Stimulated activated naive B cell treated with anti-CD40 and anti-IgM and Interleukin-4, amounts not matched to agents 10 μg/mL and 1 μg/mL and 100 μg/mL, for 72 hours (primary cell): ENCODE results near the gene FEM1B.

Experiments
- ATAC-seq, 2 donors: fragments of 150-1000 bp; cut with Tn5 transposase; replicated peaks; 2 replicates each; pipeline ENCODE4 v1.10.0; 2021; ENCODE audit warnings: moderate library complexity in 1 of 2
- DNase-seq: peaks from one replicate; pipeline ENCODE4 v3.0.0; 2021
- H3K27ac Mint-ChIP-seq: one replicate; pipeline ENCODE4 v1.8.0; 2022; ENCODE audit warnings: mild to moderate bottlenecking, mixed read lengths
- H3K27me3 Mint-ChIP-seq, 2 donors: one replicate each; pipeline ENCODE4 v1.8.0; 2022; ENCODE audit warnings: mixed read lengths in 2 of 2
- H3K36me3 Mint-ChIP-seq, 2 donors: one replicate each; pipeline ENCODE4 v1.8.0; 2022; ENCODE audit warnings: mixed read lengths in 2 of 2, mild to moderate bottlenecking in 1 of 2
- H3K4me1 Mint-ChIP-seq, 2 donors: one replicate each; pipeline ENCODE4 v1.8.0; 2022; ENCODE audit warnings: mixed read lengths in 2 of 2, mild to moderate bottlenecking in 1 of 2
- H3K4me3 Mint-ChIP-seq, 2 donors: one replicate each; pipeline ENCODE4 v1.8.0; 2022; ENCODE audit warnings: mild to moderate bottlenecking in 2 of 2, mixed read lengths in 2 of 2, moderate library complexity in 1 of 2
- H3K9me3 Mint-ChIP-seq, 2 donors: one replicate each; pipeline ENCODE4 v1.8.0; 2022; ENCODE audit warnings: mixed read lengths in 2 of 2, mild to moderate bottlenecking in 1 of 2

Gene FEM1B

DNA sequence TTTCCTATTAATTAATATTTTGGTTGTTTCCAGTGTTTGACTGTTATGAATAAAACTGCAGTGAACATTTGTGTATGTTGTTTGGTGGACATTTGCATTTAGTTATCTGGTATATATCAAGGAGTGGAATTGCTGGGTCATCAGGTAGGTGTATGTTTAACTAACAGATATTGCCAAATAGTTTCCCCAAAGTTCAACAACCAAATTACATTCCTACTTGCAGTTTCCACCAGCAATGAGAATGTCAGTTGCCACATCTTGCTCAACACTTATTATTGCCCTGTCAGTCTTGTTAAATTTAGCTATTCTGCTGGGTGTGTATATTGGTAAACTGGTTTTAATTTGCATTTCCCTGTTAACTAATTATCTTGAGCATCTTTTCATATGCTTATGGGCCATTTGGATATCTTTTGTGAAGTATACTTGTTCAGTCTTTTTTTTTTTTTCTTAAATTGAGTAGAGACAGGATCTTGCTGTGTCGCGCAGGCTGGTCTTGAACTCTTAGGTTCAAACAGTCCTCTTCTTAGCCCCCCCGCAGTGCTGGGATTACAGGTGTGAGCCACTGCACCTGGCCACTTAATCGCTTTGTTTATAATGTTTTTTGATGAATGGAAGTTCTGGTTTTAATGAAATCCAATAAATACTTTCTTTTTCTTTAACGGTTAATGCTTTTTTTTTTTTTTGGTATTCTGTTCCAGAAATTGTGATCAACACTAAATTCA lies 7.9 kb downstream of the FEM1B start:
- no peak overlapping the region for H3K4me3 Mint-ChIP-seq
- peaks cover 2 to 4% of the 10 kb centered on the region in 2 donors for H3K9me3 Mint-ChIP-seq
- no peaks in the 10 kb centered on the region for H3K27me3 Mint-ChIP-seq
- DNase-seq (no peak), ATAC-seq (no peak)
- peaks cover 25 to 43% of the 10 kb centered on the region in 2 donors for H3K4me1 Mint-ChIP-seq
- H3K36me3 Mint-ChIP-seq = peaks cover 32 to 46% of the 10 kb centered on the region in 2 donors
- H3K27ac Mint-ChIP-seq = no peak overlapping the region

DNA sequence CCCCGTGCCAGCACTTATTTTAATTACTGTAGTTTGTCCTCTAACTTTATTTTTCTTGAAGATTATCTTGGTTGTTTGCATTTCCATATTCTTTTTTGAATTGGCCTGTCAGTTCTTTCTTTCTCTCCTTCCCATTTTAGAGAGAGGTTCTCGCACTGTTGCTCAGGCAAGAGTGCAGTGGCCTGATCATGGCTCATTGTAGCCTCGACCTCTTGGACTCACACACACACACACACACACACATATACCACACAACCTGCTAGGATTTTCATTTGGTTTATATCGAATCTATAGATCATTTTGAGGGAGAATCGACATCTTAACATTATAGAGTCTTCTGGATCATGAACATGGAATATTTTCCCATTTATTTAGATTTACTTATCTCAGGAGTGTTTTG lies 8.7 kb downstream of the FEM1B start:
- no peaks in the 10 kb centered on the region for H3K27me3 Mint-ChIP-seq
- ATAC-seq (no peak), DNase-seq (no peak)
- peaks cover 2 to 4% of the 10 kb centered on the region in 2 donors for H3K9me3 Mint-ChIP-seq
- no peak overlapping the region for H3K27ac Mint-ChIP-seq
- no peak overlapping the region for H3K4me3 Mint-ChIP-seq
- H3K4me1 Mint-ChIP-seq = peaks cover 23 to 39% of the 10 kb centered on the region in 2 donors
- peaks cover 34 to 48% of the 10 kb centered on the region in 2 donors for H3K36me3 Mint-ChIP-seq

GRCh38 chr15:68289057-68289456 lies 11.5 kb downstream of the FEM1B start:
- DNase-seq (no peak), ATAC-seq (no peak)
- Mint-ChIP-seq H3K27ac (no peak overlapping the region), H3K9me3 (peaks cover 2 to 4% of the 10 kb centered on the region in 2 donors), H3K36me3 (peaks cover 29 to 45% of the 10 kb centered on the region in 2 donors), H3K4me3 (no peak overlapping the region), H3K27me3 (no peaks in the 10 kb centered on the region), H3K4me1 (peaks cover 15 to 27% of the 10 kb centered on the region in 2 donors)

GRCh38 chr15:68289621-68290352 lies 12.2 kb downstream of the FEM1B start:
- Mint-ChIP-seq H3K27ac (no peak overlapping the region), H3K9me3 (peaks cover 1 to 2% of the 10 kb centered on the region in 2 donors), H3K36me3 (peaks cover 27 to 41% of the 10 kb centered on the region in 2 donors), H3K4me1 (peaks cover 15 to 25% of the 10 kb centered on the region in 2 donors), H3K27me3 (no peaks in the 10 kb centered on the region), H3K4me3 (no peak overlapping the region)
- no peak for DNase-seq
- ATAC-seq = no peak

- peaks cover 21 to 36% of the 10 kb centered on the region in 2 donors for H3K36me3 Mint-ChIP-seq
- ATAC-seq (no peak), DNase-seq (no peak)
- H3K27me3 Mint-ChIP-seq = no peaks in the 10 kb centered on the region
- H3K4me3 Mint-ChIP-seq = no peak overlapping the region
- no peaks in the 10 kb centered on the region for H3K9me3 Mint-ChIP-seq
- H3K27ac Mint-ChIP-seq = no peak overlapping the region
- peaks cover 11 to 16% of the 10 kb centered on the region in 2 donors for H3K4me1 Mint-ChIP-seq
These were observed 13.2 kb downstream of the FEM1B start for GRCh38 chr15:68290715-68291114.

DNA sequence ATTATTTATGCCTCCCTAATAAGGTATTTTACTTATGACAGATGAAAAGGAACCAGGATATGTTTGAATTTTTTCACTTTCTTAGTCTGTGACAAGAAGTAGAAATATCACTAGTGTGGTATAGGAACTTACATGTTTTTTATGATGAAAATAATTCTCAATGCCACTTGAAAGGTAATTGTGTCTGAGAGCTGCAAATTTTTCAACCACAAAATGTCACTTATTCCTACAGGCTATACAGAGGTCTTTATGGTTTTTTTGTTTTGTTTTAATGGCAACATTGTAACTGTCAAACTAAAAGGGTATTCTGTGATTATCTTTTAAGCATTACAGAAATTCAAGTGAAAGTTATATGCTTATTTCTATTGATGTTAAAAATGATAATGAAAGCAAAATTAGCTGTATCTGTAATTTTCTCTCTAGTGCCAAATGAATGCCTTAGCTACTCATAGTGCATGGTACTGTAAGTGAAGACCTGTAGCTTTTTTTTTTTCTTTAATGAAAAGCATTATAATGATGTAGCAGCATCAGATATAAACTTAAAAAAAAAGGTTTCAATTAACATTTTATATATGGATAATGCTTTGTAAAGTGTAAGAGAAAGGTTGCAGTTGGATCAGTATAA lies 14.7 kb downstream of the FEM1B start:
- no peaks in the 10 kb centered on the region for H3K9me3 Mint-ChIP-seq
- H3K27ac Mint-ChIP-seq = no peak overlapping the region
- H3K27me3 Mint-ChIP-seq = no peaks in the 10 kb centered on the region
- peaks cover 19 to 37% of the 10 kb centered on the region in 2 donors for H3K36me3 Mint-ChIP-seq
- DNase-seq (no peak), ATAC-seq (no peak)
- H3K4me1 Mint-ChIP-seq = peaks cover 8 to 12% of the 10 kb centered on the region in 2 donors
- no peak overlapping the region for H3K4me3 Mint-ChIP-seq

- DNase-seq (no peak), ATAC-seq (no peak)
- no peaks in the 10 kb centered on the region for H3K9me3 Mint-ChIP-seq
- no peak overlapping the region for H3K27ac Mint-ChIP-seq
- H3K36me3 Mint-ChIP-seq = peaks cover 19 to 36% of the 10 kb centered on the region in 2 donors
- H3K4me3 Mint-ChIP-seq = no peak overlapping the region
- H3K27me3 Mint-ChIP-seq = no peaks in the 10 kb centered on the region
- peaks cover 8 to 15% of the 10 kb centered on the region in 2 donors for H3K4me1 Mint-ChIP-seq
These were observed 15.4 kb downstream of the FEM1B start for GRCh38 chr15:68292967-68293366.

GRCh38 chr15:68295014-68295805 lies 17.7 kb downstream of the FEM1B start:
- H3K9me3 Mint-ChIP-seq = no peaks in the 10 kb centered on the region
- ATAC-seq (no peak), DNase-seq (no peak)
- peaks cover 12 to 22% of the 10 kb centered on the region in 2 donors for H3K36me3 Mint-ChIP-seq
- H3K27me3 Mint-ChIP-seq = no peaks in the 10 kb centered on the region
- H3K27ac Mint-ChIP-seq = no peak overlapping the region
- H3K4me3 Mint-ChIP-seq = no peak overlapping the region
- peaks cover 8 to 28% of the 10 kb centered on the region in 2 donors for H3K4me1 Mint-ChIP-seq

DNA sequence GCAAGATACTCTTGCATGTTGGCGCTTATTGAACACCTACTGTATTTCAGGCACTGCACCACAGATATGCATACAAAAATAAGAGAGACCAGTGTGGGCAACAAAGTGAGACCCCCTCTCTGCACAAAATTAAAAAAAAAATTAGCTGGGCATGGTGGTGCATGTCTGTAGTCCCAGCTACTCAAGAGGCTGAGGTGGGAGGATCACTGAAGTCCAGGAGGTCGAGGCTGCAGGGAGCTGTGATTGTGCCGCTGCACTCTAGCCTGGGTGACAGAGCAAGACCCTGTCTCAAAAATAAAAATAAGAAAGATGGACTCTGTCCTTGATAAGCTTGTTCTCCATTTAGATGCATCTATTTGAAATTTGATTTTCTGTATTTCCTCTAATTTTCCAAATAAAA lies 20.8 kb downstream of the FEM1B start:
- H3K36me3 Mint-ChIP-seq = peaks cover 9 to 19% of the 10 kb centered on the region in 2 donors
- H3K27me3 Mint-ChIP-seq = no peaks in the 10 kb centered on the region
- H3K4me1 Mint-ChIP-seq = peaks cover 10 to 34% of the 10 kb centered on the region in 2 donors
- H3K27ac Mint-ChIP-seq = peak overlapping the region; percentile 65
- H3K4me3 Mint-ChIP-seq = peak overlapping the region; percentile 62 to 70
- no peaks in the 10 kb centered on the region for H3K9me3 Mint-ChIP-seq
- no peak for DNase-seq
- ATAC-seq = no peak

DNA sequence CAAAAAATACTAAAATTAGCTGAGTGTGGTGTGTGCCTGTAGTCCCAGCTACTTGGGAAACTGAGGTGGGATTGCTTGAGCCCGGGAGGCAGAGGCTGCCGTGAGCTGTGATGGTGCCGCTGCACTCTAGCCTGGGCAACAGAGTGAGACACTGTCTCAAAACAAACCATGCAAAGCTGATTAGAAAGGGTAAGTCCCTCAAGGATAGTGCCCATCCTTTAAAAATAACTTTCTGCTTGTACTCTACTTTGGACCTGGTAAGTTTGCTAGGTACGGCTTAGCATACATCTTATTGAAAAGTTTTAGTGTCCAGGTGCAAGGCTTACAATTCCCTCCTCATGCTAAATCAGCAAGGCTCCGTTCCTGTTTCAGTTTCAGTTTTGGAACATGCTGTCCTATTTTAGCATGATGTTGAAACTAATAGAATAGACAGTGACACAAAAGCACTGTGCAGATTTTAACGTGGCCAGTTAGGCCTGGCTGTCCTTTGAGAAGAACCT lies 21.4 kb downstream of the FEM1B start:
- ATAC-seq (peak; percentile 93 to 95), DNase-seq (peak; percentile 13)
- H3K9me3 Mint-ChIP-seq = no peaks in the 10 kb centered on the region
- H3K4me3 Mint-ChIP-seq = peak overlapping the region; percentile 68 to 70
- peak overlapping the region; percentile 65 for H3K27ac Mint-ChIP-seq
- H3K4me1 Mint-ChIP-seq = peaks cover 10 to 34% of the 10 kb centered on the region in 2 donors
- H3K36me3 Mint-ChIP-seq = peaks cover 7 to 19% of the 10 kb centered on the region in 2 donors
- H3K27me3 Mint-ChIP-seq = no peaks in the 10 kb centered on the region

DNA sequence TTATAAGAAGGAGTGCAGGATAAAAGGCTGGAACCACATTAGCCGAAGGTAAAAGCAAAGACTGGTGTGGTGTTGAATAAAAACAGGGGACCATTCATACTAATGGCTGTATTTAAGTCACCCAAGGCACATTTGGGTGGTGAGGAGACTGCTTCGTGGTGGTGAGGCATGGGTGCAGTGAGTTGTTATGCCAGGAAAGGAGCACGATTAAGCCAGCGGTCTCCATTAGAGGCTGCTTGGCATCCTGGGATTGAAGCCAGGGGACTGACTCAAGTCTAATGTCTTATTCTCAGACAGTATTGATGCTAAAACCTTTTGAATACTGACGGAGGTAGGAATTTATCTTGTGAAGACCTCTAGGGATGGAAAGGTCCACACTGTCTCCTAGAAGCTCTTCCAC lies 21.9 kb downstream of the FEM1B start:
- no peak for DNase-seq
- peak; percentile 8 to 14 for ATAC-seq
- Mint-ChIP-seq H3K27ac (no peak overlapping the region), H3K27me3 (no peaks in the 10 kb centered on the region), H3K36me3 (peaks cover 7 to 19% of the 10 kb centered on the region in 2 donors), H3K4me1 (peaks cover 10 to 34% of the 10 kb centered on the region in 2 donors), H3K9me3 (no peaks in the 10 kb centered on the region), H3K4me3 (no peak overlapping the region)

- H3K27ac Mint-ChIP-seq = peak overlapping the region; percentile 42
These were observed 22.8 kb downstream of the FEM1B start for GRCh38 chr15:68300115-68300940.

GRCh38 chr15:68301301-68301700 lies 23.8 kb downstream of the FEM1B start:
- DNase-seq (no peak), ATAC-seq (no peak)
- Mint-ChIP-seq H3K27ac (no peak overlapping the region), H3K27me3 (peaks cover 0 to under 1% of the 10 kb centered on the region in 2 donors), H3K9me3 (no peaks in the 10 kb centered on the region), H3K36me3 (peaks cover 4 to 20% of the 10 kb centered on the region in 2 donors), H3K4me3 (no peak overlapping the region), H3K4me1 (peaks cover 11 to 38% of the 10 kb centered on the region in 2 donors)

More at GRCh38 chr15:68300115-68300940, 22.8 kb downstream of the FEM1B start:
- no peaks in the 10 kb centered on the region for H3K9me3 Mint-ChIP-seq
- DNase-seq (no peak), ATAC-seq (no peak)
- H3K4me1 Mint-ChIP-seq = peaks cover 10 to 34% of the 10 kb centered on the region in 2 donors
- H3K36me3 Mint-ChIP-seq = peaks cover 4 to 21% of the 10 kb centered on the region in 2 donors
- no peak overlapping the region for H3K4me3 Mint-ChIP-seq
- no peaks in the 10 kb centered on the region for H3K27me3 Mint-ChIP-seq
